Activated naive CD8-positive, alpha-beta T cell treated with anti-CD3 and anti-CD28 coated beads, Interleukin-2, amount 10 ng/mL, durations not matched to agents 7 days and 5 days (primary cell): ENCODE data around the gene SHF. TPM values are rescaled to one million over a fixed set of nuclear protein-coding genes. Genes with fewer than 3 reads are reported as not detected.

Source experiments
- ATAC-seq: fragments of 150-1000 bp; cut with Tn5 transposase; one replicate; pipeline ENCODE4 v1.10.0; 2021; ENCODE audit warnings: low read depth, moderate library complexity
- POLR2A ChIA-PET: fragments of 350-600 bp; sonication (Branson Sonifier 250); formaldehyde crosslinking; loops from one replicate; lab custom pipeline; 2021; ENCODE audit warnings: antibody characterized with exemption; lab: Charles Lee
- DNase-seq: peaks from one replicate; pipeline ENCODE4 v3.0.0; 2021
- H3K27ac Mint-ChIP-seq: one replicate; pipeline ENCODE4 v1.8.0; 2022; ENCODE audit warnings: mild to moderate bottlenecking, mixed read lengths
- H3K27me3 Mint-ChIP-seq: one replicate; pipeline ENCODE4 v1.8.0; 2022; ENCODE audit warnings: mild to moderate bottlenecking, moderate library complexity, mixed read lengths
- H3K36me3 Mint-ChIP-seq: one replicate; pipeline ENCODE4 v1.8.0; 2021; ENCODE audit warnings: mild to moderate bottlenecking, mixed read lengths
- H3K4me1 Mint-ChIP-seq: one replicate; pipeline ENCODE4 v1.8.0; 2021; ENCODE audit warnings: mixed read lengths
- H3K4me3 Mint-ChIP-seq: one replicate; pipeline ENCODE4 v1.8.0; 2022; ENCODE audit warnings: mild to moderate bottlenecking, moderate library complexity, mixed read lengths
- H3K9me3 Mint-ChIP-seq: one replicate; pipeline ENCODE4 v1.8.0; 2021; ENCODE audit warnings: mixed read lengths
- total RNA-seq, 2 experiments: library from RNA; stranded (reverse); gene quantifications; one replicate each; pipeline ENCODE4 v1.2.3, GENCODE V29; 2021

Gene SHF
- total RNA-seq, 2 experiments from 2014 or later: 2.1 to 2.3 TPM

GRCh38 chr15:45162771-45163507, 24.8 kb downstream of the SHF start:
- DNase-seq: peak; percentile 71
- Mint-ChIP-seq H3K27ac (no peak overlapping the region), H3K4me3 (no peak overlapping the region), H3K4me1 (peaks cover 18% of the 10 kb centered on the region), H3K36me3 (no peaks in the 10 kb centered on the region), H3K27me3 (no peaks in the 10 kb centered on the region), H3K9me3 (no peaks in the 10 kb centered on the region)
- POLR2A ChIA-PET: interaction anchor here (0.6 to 3.1 kb wide), 5 partner anchors 11 to 117 kb away, joined by 3 to 40 read pairs (median 5); no protein-coding TSS in a partner anchor
- ATAC-seq: no peak

GRCh38 chr15:45161666-45162065, 26.1 kb downstream of the SHF start:
- no peak for ATAC-seq

GRCh38 chr15:45157974-45158373, 29.8 kb downstream of the SHF start:
- DNase-seq: no peak
- ATAC-seq: no peak
- Mint-ChIP-seq H3K4me3 (no peak overlapping the region), H3K27me3 (no peaks in the 10 kb centered on the region), H3K27ac (no peak overlapping the region), H3K36me3 (peaks cover 1% of the 10 kb centered on the region), H3K9me3 (no peaks in the 10 kb centered on the region), H3K4me1 (peaks cover 8% of the 10 kb centered on the region)
- POLR2A ChIA-PET: interaction anchor here (1.0 to 1.1 kb wide), 2 partner anchors 22 to 42 kb away, joined by 3 read pairs; no protein-coding TSS in a partner anchor

More at GRCh38 chr15:45161666-45162065, 26.1 kb downstream of the SHF start:
- Mint-ChIP-seq H3K27ac (no peak overlapping the region), H3K4me3 (no peak overlapping the region), H3K4me1 (peaks cover 16% of the 10 kb centered on the region), H3K27me3 (no peaks in the 10 kb centered on the region), H3K36me3 (peaks cover under 1% of the 10 kb centered on the region), H3K9me3 (no peaks in the 10 kb centered on the region)
- no peak for DNase-seq
- POLR2A ChIA-PET: no interaction called here

GRCh38 chr15:45156744-45157455, 30.9 kb downstream of the SHF start:
- H3K4me1 Mint-ChIP-seq: peaks cover 6% of the 10 kb centered on the region
- H3K27ac Mint-ChIP-seq: no peak overlapping the region
- DNase-seq (no peak), ATAC-seq (no peak)
- H3K27me3 Mint-ChIP-seq: no peaks in the 10 kb centered on the region
- H3K36me3 Mint-ChIP-seq: peaks cover 3% of the 10 kb centered on the region
- no peaks in the 10 kb centered on the region for H3K9me3 Mint-ChIP-seq
- H3K4me3 Mint-ChIP-seq: no peak overlapping the region
- POLR2A ChIA-PET: no interaction called here

GRCh38 chr15:45155739-45156138, 32.0 kb downstream of the SHF start:
- ATAC-seq (no peak), DNase-seq (no peak)
- H3K4me1 Mint-ChIP-seq: peaks cover 6% of the 10 kb centered on the region
- H3K27me3 Mint-ChIP-seq: no peaks in the 10 kb centered on the region
- H3K9me3 Mint-ChIP-seq: no peaks in the 10 kb centered on the region
- peaks cover 3% of the 10 kb centered on the region for H3K36me3 Mint-ChIP-seq
- no peak overlapping the region for H3K27ac Mint-ChIP-seq
- POLR2A ChIA-PET: interaction anchor here (0.7 to 1.2 kb wide), 2 partner anchors 23 to 31 kb away, joined by 3 to 7 read pairs; no protein-coding TSS in a partner anchor
- H3K4me3 Mint-ChIP-seq: no peak overlapping the region

- H3K36me3 Mint-ChIP-seq: peaks cover 3% of the 10 kb centered on the region
- ATAC-seq: no peak
- H3K4me1 Mint-ChIP-seq: no peaks in the 10 kb centered on the region
- H3K4me3 Mint-ChIP-seq: no peak overlapping the region
- H3K27me3 Mint-ChIP-seq: no peaks in the 10 kb centered on the region
- H3K9me3 Mint-ChIP-seq: no peaks in the 10 kb centered on the region
- POLR2A ChIA-PET: interaction anchor here (0.9 kb wide), 1 partner anchor 11 kb away, joined by 3 read pairs; no protein-coding TSS in a partner anchor
- H3K27ac Mint-ChIP-seq: no peak overlapping the region
- DNase-seq: no peak
These were observed 35.6 kb downstream of the SHF start for GRCh38 chr15:45151998-45152828.

- ATAC-seq (no peak), DNase-seq (no peak)
- POLR2A ChIA-PET: no interaction called here
- Mint-ChIP-seq H3K27me3 (no peaks in the 10 kb centered on the region), H3K4me1 (no peaks in the 10 kb centered on the region), H3K4me3 (no peak overlapping the region), H3K27ac (no peak overlapping the region), H3K36me3 (peaks cover 1% of the 10 kb centered on the region), H3K9me3 (no peaks in the 10 kb centered on the region)
These were observed 36.8 kb downstream of the SHF start for GRCh38 chr15:45150997-45151396.

- ATAC-seq: no peak
- POLR2A ChIA-PET: no interaction called here
- Mint-ChIP-seq H3K27ac (no peak overlapping the region), H3K4me1 (no peaks in the 10 kb centered on the region), H3K4me3 (no peak overlapping the region), H3K27me3 (no peaks in the 10 kb centered on the region), H3K36me3 (peaks cover 1% of the 10 kb centered on the region), H3K9me3 (no peaks in the 10 kb centered on the region)
- DNase-seq: no peak
These were observed 37.3 kb downstream of the SHF start for GRCh38 chr15:45150481-45150880.

GRCh38 chr15:45149060-45149459, 38.7 kb downstream of the SHF start:
- no peak overlapping the region for H3K4me3 Mint-ChIP-seq
- no peak for ATAC-seq
- POLR2A ChIA-PET: no interaction called here
- no peaks in the 10 kb centered on the region for H3K27me3 Mint-ChIP-seq
- peaks cover 1% of the 10 kb centered on the region for H3K36me3 Mint-ChIP-seq
- no peak for DNase-seq
- no peaks in the 10 kb centered on the region for H3K9me3 Mint-ChIP-seq
- no peak overlapping the region for H3K27ac Mint-ChIP-seq
- H3K4me1 Mint-ChIP-seq: no peaks in the 10 kb centered on the region

- ATAC-seq (no peak), DNase-seq (no peak)
- Mint-ChIP-seq H3K4me1 (no peaks in the 10 kb centered on the region), H3K9me3 (no peaks in the 10 kb centered on the region), H3K27me3 (no peaks in the 10 kb centered on the region), H3K4me3 (no peak overlapping the region), H3K27ac (no peak overlapping the region), H3K36me3 (peaks cover 1% of the 10 kb centered on the region)
- POLR2A ChIA-PET: no interaction called here
These were observed 39.4 kb downstream of the SHF start for GRCh38 chr15:45148076-45149059.

- POLR2A ChIA-PET: no interaction called here
- H3K36me3 Mint-ChIP-seq: peaks cover 1% of the 10 kb centered on the region
- H3K27me3 Mint-ChIP-seq: no peaks in the 10 kb centered on the region
- no peak for ATAC-seq
- no peak overlapping the region for H3K4me3 Mint-ChIP-seq
- no peak for DNase-seq
- H3K9me3 Mint-ChIP-seq: no peaks in the 10 kb centered on the region
- no peak overlapping the region for H3K27ac Mint-ChIP-seq
- H3K4me1 Mint-ChIP-seq: no peaks in the 10 kb centered on the region
These were observed 40.2 kb downstream of the SHF start for GRCh38 chr15:45147606-45148005.

- Mint-ChIP-seq H3K36me3 (no peaks in the 10 kb centered on the region), H3K27me3 (no peaks in the 10 kb centered on the region), H3K27ac (no peak overlapping the region), H3K4me1 (no peaks in the 10 kb centered on the region), H3K9me3 (no peaks in the 10 kb centered on the region), H3K4me3 (no peak overlapping the region)
- DNase-seq (no peak), ATAC-seq (no peak)
- POLR2A ChIA-PET: no interaction called here
These were observed 41.4 kb downstream of the SHF start for GRCh38 chr15:45146405-45146804.
